OCI-LY3 (cell line): ENCODE measurements around the gene PTPRA.
"Not testable (repeated sequence)": the region's sequence is repeated elsewhere in the genome, so short reads cannot be mapped to it uniquely, and the experiment has no call there.

Experiments used
- EZH2phosphoT487 ChIP-seq: fragments of 200-600 bp; shearing (Covaris generic); IDR thresholded peaks from 2 replicates; pipeline ENCODE4 v1.6.1; 2018; ENCODE audit warnings: antibody characterized with exemption, mixed run types, low read depth
- TF ChIP-seq, protein P1 (sequence below): fragments of 200-600, 300-600 bp; sonication (generic); IDR thresholded peaks from 2 replicates; pipeline ENCODE4 v1.5.1; 2014; ENCODE audit warnings: antibody characterized with exemption, low read length, low read depth

- TF ChIP-seq, protein P1, sequence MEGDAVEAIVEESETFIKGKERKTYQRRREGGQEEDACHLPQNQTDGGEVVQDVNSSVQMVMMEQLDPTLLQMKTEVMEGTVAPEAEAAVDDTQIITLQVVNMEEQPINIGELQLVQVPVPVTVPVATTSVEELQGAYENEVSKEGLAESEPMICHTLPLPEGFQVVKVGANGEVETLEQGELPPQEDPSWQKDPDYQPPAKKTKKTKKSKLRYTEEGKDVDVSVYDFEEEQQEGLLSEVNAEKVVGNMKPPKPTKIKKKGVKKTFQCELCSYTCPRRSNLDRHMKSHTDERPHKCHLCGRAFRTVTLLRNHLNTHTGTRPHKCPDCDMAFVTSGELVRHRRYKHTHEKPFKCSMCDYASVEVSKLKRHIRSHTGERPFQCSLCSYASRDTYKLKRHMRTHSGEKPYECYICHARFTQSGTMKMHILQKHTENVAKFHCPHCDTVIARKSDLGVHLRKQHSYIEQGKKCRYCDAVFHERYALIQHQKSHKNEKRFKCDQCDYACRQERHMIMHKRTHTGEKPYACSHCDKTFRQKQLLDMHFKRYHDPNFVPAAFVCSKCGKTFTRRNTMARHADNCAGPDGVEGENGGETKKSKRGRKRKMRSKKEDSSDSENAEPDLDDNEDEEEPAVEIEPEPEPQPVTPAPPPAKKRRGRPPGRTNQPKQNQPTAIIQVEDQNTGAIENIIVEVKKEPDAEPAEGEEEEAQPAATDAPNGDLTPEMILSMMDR: not testable (repeated sequence)
- TF ChIP-seq EZH2phosphoT487: not testable (repeated sequence)
Observed at GRCh38 chr20:2831206-2831605, 42.1 kb upstream of the PTPRA start.
